Endothelial cell (in vitro differentiated cells): ENCODE measurements around the gene THRAP3. TPM values are rescaled to one million over a fixed set of nuclear protein-coding genes. Genes with fewer than 3 reads are reported as not detected.

Experiments
- DNase-seq: peaks from one replicate; pipeline ENCODE4 v3.0.0; 2021; ENCODE audit warnings: low spot score
- H3K27ac Mint-ChIP-seq: one replicate; pipeline ENCODE4 v1.8.0; 2021; ENCODE audit warnings: mixed read lengths, inconsistent platforms; ENCODE audit not compliant: unreplicated experiment
- H3K27me3 Mint-ChIP-seq: one replicate; pipeline ENCODE4 v1.8.0; 2021; ENCODE audit warnings: mild to moderate bottlenecking, moderate library complexity, mixed read lengths, inconsistent platforms; ENCODE audit not compliant: unreplicated experiment
- H3K36me3 Mint-ChIP-seq: one replicate; pipeline ENCODE4 v1.8.0; 2021; ENCODE audit warnings: mild to moderate bottlenecking, low read depth, mixed read lengths, inconsistent platforms; ENCODE audit not compliant: unreplicated experiment
- H3K4me1 Mint-ChIP-seq: one replicate; pipeline ENCODE4 v1.8.0; 2021; ENCODE audit warnings: mild to moderate bottlenecking, mixed read lengths, inconsistent platforms; ENCODE audit not compliant: unreplicated experiment
- H3K4me3 Mint-ChIP-seq: one replicate; pipeline ENCODE4 v1.8.0; 2021; ENCODE audit warnings: mild to moderate bottlenecking, mixed read lengths, inconsistent platforms; ENCODE audit not compliant: unreplicated experiment
- H3K9me3 Mint-ChIP-seq: one replicate; pipeline ENCODE4 v1.8.0; 2021; ENCODE audit warnings: mixed read lengths, inconsistent platforms; ENCODE audit not compliant: unreplicated experiment
- CTCF ChIP-seq: fragments of 200-600 bp; sonication (generic); IDR thresholded peaks from one replicate; pipeline ENCODE4 v1.5.0; 2021; ENCODE audit warnings: antibody characterized with exemption; ENCODE audit not compliant: unreplicated experiment
- total RNA-seq: library from RNA; stranded (reverse); fragmentation: NEBNext Ultra II Directional; extraction: Animal tissue kit (Norgen Biotek cat#: 25700); gene quantifications from one replicate; pipeline ENCODE4 v1.2.1, GENCODE V29; 2021; ENCODE audit not compliant: unreplicated experiment

THRAP3 gene
- total RNA-seq, 1 donor from 2014 or later, result 129 TPM

DNA sequence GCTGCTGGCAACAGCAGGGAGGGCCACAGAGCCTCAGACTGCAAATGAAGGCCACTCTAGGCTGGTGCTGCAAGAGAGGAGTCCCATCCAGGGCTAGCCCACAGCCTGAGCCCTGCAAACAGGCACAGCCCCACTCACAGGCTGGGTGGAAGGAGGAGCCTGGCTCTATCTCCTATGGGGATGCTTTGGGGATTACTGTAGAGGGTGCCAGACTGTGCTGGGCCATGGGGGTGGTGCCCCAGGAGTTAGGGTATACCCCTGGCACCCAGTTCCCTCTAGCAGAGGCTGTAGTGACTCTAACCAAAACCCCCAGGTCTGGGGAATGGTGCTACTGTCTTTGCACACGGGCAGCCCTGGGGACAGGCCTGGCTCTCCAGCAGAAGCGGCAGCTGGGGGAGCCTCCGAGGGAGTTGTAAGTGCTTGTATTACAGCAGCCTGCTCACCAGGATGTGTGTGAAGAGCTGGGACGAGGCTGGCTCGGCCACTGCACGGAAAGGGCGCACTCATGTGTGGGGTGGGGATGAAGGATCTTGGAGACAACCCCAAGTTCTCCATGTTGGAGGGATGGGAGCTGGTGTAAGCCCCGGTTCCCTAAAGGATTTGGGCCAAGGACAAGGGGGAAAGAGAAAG lies 122.6 kb downstream of the THRAP3 start:
- no peak for DNase-seq
- Mint-ChIP-seq H3K4me3 (no peak overlapping the region), H3K27ac (no peak overlapping the region), H3K27me3 (peaks cover 9% of the 10 kb centered on the region), H3K9me3 (no peaks in the 10 kb centered on the region), H3K36me3 (peaks cover 25% of the 10 kb centered on the region), H3K4me1 (peaks cover 3% of the 10 kb centered on the region)
- no peak for TF ChIP-seq CTCF

DNA sequence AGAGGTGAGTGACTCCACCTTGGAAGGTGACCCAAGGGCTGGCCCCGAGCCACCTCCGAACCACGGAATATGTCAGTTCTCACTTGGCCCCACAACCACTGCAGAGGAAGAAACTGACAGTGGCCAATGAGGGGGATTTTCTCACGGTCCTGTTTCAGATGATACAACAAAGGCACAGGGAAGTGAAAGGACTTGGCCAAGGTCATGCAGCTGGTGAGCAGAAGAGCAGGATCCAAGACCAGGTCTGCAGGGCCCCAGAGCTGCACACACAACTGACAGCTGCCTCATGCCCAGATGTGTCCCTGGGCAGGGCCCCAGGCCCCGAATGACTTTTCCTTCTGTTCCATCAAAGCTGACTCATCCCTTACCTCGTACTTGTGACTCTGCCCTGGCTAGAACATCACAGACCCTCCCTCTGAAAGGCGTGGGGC lies 125.0 kb downstream of the THRAP3 start:
- no peak overlapping the region for H3K4me3 Mint-ChIP-seq

GRCh38 chr1:36349839-36350238 lies 125.6 kb downstream of the THRAP3 start:
- H3K27me3 Mint-ChIP-seq, result peaks cover 6% of the 10 kb centered on the region
- no peak overlapping the region for H3K27ac Mint-ChIP-seq
- no peak for DNase-seq
- H3K36me3 Mint-ChIP-seq, result peaks cover 35% of the 10 kb centered on the region
- TF ChIP-seq CTCF, result no peak
- H3K9me3 Mint-ChIP-seq, result no peaks in the 10 kb centered on the region
- H3K4me3 Mint-ChIP-seq, result no peak overlapping the region
- H3K4me1 Mint-ChIP-seq, result peaks cover 12% of the 10 kb centered on the region

More for the DNA sequence above, 125.0 kb downstream of the THRAP3 start:
- Mint-ChIP-seq H3K9me3 (no peaks in the 10 kb centered on the region), H3K27ac (no peak overlapping the region), H3K4me1 (peaks cover 12% of the 10 kb centered on the region), H3K27me3 (peaks cover 7% of the 10 kb centered on the region), H3K36me3 (peaks cover 35% of the 10 kb centered on the region)
- no peak for TF ChIP-seq CTCF
- DNase-seq, result no peak

DNA sequence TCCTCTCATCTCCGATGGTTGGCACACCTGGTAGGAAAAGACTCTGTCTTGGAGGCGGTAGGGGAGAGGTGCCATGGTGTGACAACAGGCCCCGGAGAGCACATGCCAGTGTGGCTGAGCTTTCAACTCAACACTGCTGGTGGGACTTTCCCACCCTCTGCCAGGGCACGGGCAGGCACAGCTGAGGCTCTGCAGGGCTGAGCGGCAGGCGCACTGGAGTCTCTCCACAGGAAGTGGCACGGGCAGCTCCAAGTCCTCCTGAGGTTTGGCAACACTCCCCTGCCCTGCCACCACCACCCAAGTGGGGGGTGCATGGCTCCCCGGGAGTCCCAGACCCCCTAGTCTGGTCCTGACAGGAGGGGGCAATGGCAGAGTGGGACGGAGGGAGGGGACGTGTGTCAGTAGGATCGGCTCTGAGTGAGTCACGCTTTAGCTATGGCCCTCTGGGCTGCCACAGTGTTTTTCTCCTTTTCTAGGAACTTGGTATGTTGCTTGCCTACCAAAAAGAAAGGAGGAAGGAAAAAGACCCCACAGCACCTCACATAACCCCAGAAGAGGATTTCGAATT lies 126.5 kb downstream of the THRAP3 start:
- peaks cover 1% of the 10 kb centered on the region for H3K27me3 Mint-ChIP-seq
- TF ChIP-seq CTCF, result no peak
- no peaks in the 10 kb centered on the region for H3K9me3 Mint-ChIP-seq
- H3K27ac Mint-ChIP-seq, result no peak overlapping the region
- no peak for DNase-seq
- H3K4me1 Mint-ChIP-seq, result peaks cover 14% of the 10 kb centered on the region
- H3K36me3 Mint-ChIP-seq, result peaks cover 35% of the 10 kb centered on the region
- no peak overlapping the region for H3K4me3 Mint-ChIP-seq

DNA sequence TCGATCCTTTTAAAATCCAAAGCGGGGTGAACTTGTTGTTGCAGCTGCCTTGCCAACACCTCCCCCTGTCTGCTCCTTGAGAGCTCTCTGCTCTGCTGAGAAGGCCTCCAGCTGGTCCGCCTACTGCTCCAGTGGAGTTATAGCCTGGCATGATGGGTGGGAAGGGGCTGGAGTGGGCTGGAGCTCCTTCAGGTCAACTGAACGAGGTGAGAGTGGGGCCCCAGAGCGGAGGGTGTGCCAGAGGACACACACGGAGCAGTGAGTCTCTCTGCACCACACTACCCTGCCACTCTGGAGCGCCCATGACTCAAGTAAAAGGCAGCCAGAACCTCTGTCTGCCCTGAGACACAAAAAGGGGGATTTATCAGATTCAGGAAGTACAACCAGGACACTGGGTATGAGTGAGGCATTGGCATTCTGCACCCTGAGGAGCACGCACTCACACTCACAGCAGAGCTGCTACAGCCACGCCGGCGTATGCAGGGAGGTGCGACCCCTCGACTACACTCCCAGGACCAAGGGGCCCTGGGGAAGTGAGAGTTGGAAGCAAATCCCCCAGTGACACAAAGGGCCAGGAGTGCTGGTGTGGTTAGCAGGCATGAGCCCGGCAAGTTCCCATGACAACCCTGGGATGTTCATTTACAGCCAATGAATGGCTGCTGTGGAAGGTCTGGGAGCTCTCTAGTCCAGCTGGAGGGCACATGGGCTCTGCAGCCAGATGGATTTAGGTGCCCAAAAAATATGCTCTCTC lies 127.2 kb downstream of the THRAP3 start:
- Mint-ChIP-seq H3K9me3 (no peaks in the 10 kb centered on the region), H3K27ac (no peak overlapping the region), H3K4me3 (no peak overlapping the region), H3K4me1 (peaks cover 14% of the 10 kb centered on the region), H3K27me3 (peaks cover 1% of the 10 kb centered on the region), H3K36me3 (peaks cover 35% of the 10 kb centered on the region)
- no peak for DNase-seq
- TF ChIP-seq CTCF, result no peak
